Glutamatergic neuron (in vitro differentiated cells): ENCODE measurements around the gene PMEL. TPM values are rescaled to one million over a fixed set of nuclear protein-coding genes. Genes with fewer than 3 reads are reported as not detected.
A peak's percentile ranks its signal among the peaks of the same experiment; 100 is the strongest.

Experiments used
- DNase-seq: peaks from one replicate; pipeline ENCODE4 v3.0.0; 2022
- H3K27ac Mint-ChIP-seq: one replicate; pipeline ENCODE4 v1.8.0; 2020; ENCODE audit warnings: mild to moderate bottlenecking, mixed read lengths, inconsistent platforms; ENCODE audit not compliant: unreplicated experiment
- H3K27me3 Mint-ChIP-seq: one replicate; pipeline ENCODE4 v1.8.0; 2020; ENCODE audit warnings: mild to moderate bottlenecking, moderate library complexity, mixed read lengths, inconsistent platforms; ENCODE audit not compliant: unreplicated experiment
- H3K36me3 Mint-ChIP-seq: one replicate; pipeline ENCODE4 v1.8.0; 2020; ENCODE audit warnings: mild to moderate bottlenecking, mixed read lengths, inconsistent platforms; ENCODE audit not compliant: unreplicated experiment
- H3K4me1 Mint-ChIP-seq: one replicate; pipeline ENCODE4 v1.8.0; 2020; ENCODE audit warnings: mild to moderate bottlenecking, low read depth, mixed read lengths, inconsistent platforms; ENCODE audit not compliant: unreplicated experiment
- H3K4me3 Mint-ChIP-seq: one replicate; pipeline ENCODE4 v1.8.0; 2020; ENCODE audit warnings: mild to moderate bottlenecking, mixed read lengths, inconsistent platforms; ENCODE audit not compliant: unreplicated experiment
- H3K9me3 Mint-ChIP-seq: one replicate; pipeline ENCODE4 v1.8.0; 2020; ENCODE audit warnings: mild to moderate bottlenecking, moderate library complexity, mixed read lengths, inconsistent platforms; ENCODE audit not compliant: unreplicated experiment
- CTCF ChIP-seq: fragments of 200-600 bp; sonication (generic); IDR thresholded peaks from one replicate; pipeline ENCODE4 v1.5.0; 2021; ENCODE audit not compliant: partially characterized antibody, unreplicated experiment
- total RNA-seq: library from RNA; stranded (reverse); fragmentation: NEBNext Ultra II Directional; extraction: Animal tissue kit (Norgen Biotek cat#: 25700); gene quantifications from one replicate; pipeline ENCODE4 v1.2.1, GENCODE V29; 2021; ENCODE audit not compliant: unreplicated experiment

Gene PMEL
- total RNA-seq, 1 donor from 2014 or later = 851 TPM

GRCh38 chr12:55957106-55957859 lies 8.6 kb downstream of the PMEL start:
- Mint-ChIP-seq H3K36me3 (no peaks in the 10 kb centered on the region), H3K4me1 (no peaks in the 10 kb centered on the region), H3K27ac (no peak overlapping the region), H3K9me3 (peaks cover 5% of the 10 kb centered on the region), H3K27me3 (peaks cover 3% of the 10 kb centered on the region), H3K4me3 (no peak overlapping the region)
- TF ChIP-seq CTCF = no peak
- DNase-seq = no peak

- Mint-ChIP-seq H3K36me3 (no peaks in the 10 kb centered on the region), H3K9me3 (peaks cover 5% of the 10 kb centered on the region), H3K4me3 (no peak overlapping the region), H3K27me3 (peaks cover 3% of the 10 kb centered on the region), H3K4me1 (no peaks in the 10 kb centered on the region), H3K27ac (no peak overlapping the region)
- no peak for DNase-seq
- TF ChIP-seq CTCF = no peak
These were observed 9.9 kb downstream of the PMEL start for GRCh38 chr12:55955800-55956508.

GRCh38 chr12:55955344-55955743 lies 10.5 kb downstream of the PMEL start:
- peaks cover 3% of the 10 kb centered on the region for H3K27me3 Mint-ChIP-seq

GRCh38 chr12:55946553-55946952 lies 19.3 kb downstream of the PMEL start:
- Mint-ChIP-seq H3K4me1 (no peaks in the 10 kb centered on the region), H3K27ac (no peak overlapping the region)

More at GRCh38 chr12:55955344-55955743, 10.5 kb downstream of the PMEL start:
- Mint-ChIP-seq H3K27ac (no peak overlapping the region), H3K4me1 (no peaks in the 10 kb centered on the region), H3K36me3 (no peaks in the 10 kb centered on the region), H3K9me3 (peaks cover 5% of the 10 kb centered on the region), H3K4me3 (no peak overlapping the region)
- no peak for DNase-seq
- TF ChIP-seq CTCF = no peak

More at GRCh38 chr12:55946553-55946952, 19.3 kb downstream of the PMEL start:
- DNase-seq = no peak
- Mint-ChIP-seq H3K4me3 (peak overlapping the region; percentile 32), H3K27me3 (peaks cover 2% of the 10 kb centered on the region), H3K9me3 (peaks cover 6% of the 10 kb centered on the region), H3K36me3 (peaks cover 10% of the 10 kb centered on the region)
- no peak for TF ChIP-seq CTCF
